CD4-positive, alpha-beta T cell treated with Interleukin-10 for 1 hour (primary cell): Measurements from ENCODE around the gene RNF214.
A peak's percentile ranks its signal among the peaks of the same experiment; 100 is the strongest.
"Not testable (repeated sequence)": the region's sequence is repeated elsewhere in the genome, so short reads cannot be mapped to it uniquely, and the experiment has no call there.

Experiments
- DNase-seq: peaks from one replicate; pipeline ENCODE4 v3.0.0-alpha.2; 2020

RNF214 gene

DNA sequence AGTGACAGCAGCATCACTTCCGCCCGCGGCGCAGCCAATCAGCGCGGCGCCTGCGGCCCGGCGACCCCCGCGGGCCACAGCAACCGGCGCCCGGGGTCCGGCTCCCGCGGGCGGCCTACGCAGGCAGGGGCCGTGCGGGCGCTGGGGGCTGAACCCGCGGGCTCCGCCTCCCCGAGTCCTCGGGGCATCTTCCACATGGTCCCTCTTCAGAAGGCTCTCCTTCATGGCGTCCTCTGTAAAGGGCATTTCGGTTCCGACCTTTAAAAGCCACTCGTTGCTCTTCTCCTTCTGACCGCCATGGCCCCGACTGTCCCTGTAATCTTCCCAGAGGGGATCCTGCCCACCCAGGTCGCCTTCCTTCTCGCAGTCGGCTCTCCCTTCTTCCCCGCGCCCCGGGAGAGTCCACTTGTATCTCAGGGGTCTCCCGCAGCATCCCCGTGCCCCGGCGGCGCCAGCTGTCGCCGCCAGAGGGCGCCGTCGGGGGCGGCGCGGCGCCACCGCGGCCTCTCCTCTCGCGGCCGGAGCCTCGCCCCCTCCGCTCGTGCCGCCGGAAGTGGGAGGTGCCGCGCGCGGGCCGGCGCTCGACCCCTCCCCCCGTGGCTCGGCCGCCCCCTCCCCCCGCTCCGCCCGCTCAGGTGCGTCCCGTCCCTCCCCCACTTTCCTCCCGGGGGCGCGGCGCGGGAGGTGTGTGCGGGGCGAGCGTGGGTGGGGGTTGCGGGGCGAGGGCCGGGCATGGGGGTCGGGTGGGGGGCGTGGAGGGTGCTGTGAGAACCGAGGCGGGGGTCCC, at the start of gene RNF214:
RNF214 (plus strand) TSS at position 580 of the 787 bp plus-strand sequence. CDS start 1,602 bp downstream, outside the sequence.
- peak; percentile 84 for DNase-seq

DNA sequence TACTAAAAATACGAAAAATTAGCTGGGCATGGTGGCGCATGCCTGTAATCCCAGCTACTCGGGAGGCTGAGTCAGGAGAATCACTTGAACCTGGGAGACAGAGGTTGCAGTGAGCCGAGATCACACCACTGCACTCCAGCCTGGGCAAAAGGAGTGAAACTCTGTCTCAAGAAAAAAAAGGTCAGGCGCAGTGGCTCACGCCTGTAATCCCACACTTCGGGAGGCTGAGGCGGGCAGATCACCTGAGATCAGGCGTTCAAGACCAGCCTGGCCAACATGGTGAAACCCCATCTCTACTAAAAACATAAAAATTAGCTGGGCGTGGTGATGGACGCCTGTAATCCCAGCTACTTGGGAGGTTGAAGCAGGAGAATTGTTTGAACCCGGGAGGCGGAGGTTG, 49.3 kb upstream of the RNF214 start:
- not testable (repeated sequence) for DNase-seq

DNA sequence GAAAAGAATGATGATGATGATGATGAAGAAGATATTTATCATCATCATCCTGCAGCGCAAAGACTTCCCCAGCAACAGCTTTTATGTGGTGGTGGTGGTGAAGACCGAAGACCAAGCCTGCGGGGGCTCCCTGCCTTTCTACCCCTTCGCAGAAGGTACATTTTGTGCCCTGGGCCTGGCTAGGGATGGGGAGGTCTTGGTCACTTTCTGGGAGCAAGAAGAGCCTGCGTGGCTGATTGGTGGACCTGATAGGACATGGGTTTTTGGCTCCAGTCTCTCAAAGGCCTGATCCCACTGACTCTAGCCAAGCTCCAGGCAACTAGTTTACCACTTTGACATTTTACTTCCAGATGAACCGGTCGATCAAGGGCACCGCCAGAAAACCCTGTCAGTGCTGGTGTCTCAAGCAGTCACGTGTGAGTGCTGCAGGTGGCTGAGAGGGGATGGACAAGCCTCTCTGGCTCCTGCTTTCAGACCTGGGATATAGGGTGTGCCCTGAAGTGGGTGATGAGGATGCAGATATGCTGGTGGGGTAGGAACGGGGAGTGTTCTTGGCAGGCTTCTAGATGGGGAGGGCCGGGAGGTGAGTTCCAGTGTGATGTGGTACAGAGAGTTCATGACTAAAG, 48.6 kb upstream of the RNF214 start:
- no peak for DNase-seq

DNA sequence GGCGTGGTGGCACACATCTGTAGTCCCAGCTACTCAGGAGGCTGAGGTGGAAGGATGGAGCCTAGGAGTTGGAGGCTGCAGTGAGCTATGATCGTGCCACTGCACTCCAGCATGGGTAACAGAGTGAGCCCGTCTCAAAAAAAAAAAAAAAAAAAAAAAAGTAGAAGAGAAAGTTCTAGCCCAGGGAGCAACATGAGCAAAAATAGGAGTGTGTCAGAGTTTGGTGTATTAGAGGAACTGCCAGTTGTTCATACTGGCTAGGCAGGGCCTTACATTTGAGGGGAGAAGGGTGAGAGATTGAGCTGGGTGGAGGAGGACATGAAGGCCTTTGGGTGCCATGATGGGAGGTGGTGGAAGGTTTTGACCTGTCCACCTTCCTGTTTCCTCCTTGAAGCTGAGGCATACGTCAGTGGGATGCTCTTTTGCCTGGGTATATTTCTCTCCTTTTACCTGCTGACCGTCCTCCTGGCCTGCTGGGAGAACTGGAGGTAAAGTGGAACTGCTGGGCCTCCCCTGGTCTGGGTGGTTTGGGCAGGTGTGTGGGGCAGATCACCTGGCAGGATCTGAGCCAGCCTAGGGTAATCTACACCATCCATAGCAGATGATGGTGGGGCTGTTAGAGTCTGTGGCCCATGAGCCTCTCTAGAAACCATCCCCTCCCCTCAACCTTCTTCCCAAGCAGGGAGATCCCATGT, 46.6 kb upstream of the RNF214 start:
- DNase-seq, result no peak

DNA sequence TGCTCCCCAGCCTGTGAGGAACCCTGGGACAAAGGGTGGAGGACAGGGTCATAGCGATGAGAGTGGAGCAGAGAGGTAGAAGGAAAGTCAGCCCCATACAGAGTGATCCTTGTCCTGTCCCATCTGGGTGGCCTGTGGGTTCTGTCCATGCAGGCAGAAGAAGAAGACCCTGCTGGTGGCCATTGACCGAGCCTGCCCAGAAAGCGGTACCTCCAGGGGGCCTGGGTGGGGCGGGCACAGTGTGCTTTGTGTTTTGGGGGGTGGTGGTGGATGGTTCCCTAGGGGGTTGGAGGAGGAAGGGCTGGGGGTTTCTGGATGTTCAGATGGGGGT, 46.1 kb upstream of the RNF214 start:
- DNase-seq, result no peak

DNA sequence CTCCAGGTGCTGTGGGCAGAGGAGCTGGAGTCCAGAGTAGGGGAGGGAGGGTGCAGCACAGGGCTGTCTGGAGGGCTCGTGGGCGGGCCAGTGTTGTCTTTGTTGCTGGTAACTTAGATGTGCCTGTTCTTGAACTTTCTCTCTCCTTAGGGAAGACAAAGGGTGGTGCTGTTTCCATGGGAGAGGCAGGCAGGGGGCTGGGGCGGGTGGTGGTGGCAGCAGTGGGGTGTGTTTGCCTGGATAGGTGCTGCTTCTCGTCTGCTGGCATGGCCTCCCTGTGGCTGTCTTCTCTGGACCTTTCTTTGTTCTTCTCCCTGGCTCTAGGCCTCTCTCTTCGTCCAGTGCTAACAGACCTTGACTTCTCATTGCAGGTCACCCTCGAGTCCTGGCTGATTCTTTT, 45.5 kb upstream of the RNF214 start:
- no peak for DNase-seq

DNA sequence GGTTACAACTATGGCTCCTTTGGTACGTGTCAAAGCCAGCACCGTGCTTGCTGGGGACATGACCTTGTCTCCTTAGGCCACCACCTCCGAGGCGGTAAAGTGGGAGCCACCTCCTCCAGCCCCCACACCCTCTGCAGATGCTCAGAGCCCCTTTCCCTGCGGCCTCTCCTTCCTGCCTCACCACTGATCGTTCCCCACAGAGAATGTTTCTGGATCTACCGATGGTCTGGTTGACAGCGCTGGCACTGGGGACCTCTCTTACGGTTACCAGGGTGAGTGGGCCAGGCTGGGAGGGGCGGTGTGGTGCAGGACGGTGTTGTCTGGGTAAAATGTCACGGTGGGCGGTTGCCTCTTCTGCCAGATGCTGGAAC, 45.1 kb upstream of the RNF214 start:
- no peak for DNase-seq

DNA sequence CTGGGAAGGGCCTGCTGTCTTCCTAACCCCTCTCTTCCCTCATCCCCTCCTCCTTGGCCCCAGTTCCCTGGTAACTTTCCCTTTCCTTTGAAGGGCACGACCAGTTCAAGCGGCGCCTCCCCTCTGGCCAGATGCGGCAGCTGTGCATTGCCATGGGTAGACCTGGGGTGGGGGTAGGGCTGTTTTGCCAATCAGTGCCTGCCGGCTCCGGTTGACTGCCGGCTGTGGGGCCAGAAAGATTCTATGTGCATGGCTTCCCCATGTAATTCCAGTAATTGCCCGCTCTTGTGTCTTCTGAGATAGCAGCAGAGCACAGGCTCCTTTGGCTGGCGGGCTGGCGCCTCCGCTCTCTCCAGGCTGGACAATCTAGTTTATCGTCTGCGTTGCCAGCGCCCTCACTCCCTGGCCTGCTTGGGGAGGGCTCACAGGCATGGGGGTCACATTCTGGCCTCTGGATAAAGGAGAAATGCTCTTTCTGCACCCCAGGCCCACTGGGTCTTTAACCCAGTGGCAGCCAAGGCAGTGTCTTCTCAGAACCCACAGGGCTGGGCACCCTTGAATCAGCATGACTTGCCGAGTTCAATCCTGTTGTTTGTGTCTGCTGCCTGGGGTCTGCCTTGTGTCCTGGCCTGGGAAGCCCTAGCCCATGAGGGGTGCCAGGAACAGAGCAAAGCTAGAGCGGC, 44.5 kb upstream of the RNF214 start:
- no peak for DNase-seq

DNA sequence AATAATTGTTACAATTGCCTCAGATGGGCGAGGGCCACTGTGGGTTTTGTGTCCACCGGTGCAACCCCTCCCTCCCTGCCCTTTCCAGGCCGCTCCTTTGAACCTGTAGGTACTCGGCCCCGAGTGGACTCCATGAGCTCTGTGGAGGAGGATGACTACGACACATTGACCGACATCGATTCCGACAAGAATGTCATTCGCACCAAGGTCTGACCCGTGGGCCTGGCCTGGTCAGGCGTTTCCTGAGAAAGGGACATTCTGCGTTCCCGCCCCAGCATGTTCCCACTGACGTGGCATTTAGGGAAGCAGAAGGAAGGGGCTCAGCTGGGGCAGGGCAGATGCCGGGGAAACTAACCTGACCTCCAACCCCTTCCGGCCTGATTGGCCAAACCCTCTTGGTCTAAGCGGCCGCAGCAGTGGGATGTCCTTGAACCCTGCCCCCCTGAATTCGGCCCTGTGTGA, 43.8 kb upstream of the RNF214 start:
- DNase-seq, result no peak

DNA sequence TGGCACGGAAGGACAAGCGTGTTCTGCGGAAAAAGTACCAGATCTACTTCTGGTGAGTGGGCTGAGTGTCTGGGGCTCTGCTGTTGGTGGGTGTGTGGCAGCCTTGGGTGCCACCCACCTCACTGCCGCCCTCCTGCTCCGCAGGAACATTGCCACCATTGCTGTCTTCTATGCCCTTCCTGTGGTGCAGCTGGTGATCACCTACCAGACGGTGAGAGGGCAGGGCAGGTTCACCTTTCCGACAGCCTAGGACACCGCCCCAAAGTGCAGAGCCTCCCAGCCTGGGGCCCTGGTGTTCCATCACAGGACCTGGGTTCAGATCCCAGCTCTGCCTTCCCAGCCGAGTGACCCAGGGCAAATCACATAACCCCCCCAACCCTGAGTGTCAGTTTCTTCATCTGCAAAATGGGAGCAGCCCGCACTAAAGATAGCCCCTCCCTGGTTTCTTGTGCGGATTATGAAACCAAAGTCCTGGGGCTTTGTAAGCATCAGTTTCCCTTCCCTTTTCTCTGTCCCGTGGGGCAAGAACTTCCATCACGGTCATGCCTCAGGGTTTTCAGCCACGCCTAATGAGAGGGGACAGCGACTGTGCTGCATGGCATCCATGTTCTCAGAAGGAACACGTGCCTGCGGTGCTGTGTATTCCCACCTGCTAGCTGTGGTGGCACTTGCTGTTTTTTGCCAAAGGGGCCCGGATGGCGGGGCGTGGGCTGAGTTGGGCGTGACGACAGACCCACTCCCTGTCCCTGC, 43.1 kb upstream of the RNF214 start:
- DNase-seq, result no peak

DNA sequence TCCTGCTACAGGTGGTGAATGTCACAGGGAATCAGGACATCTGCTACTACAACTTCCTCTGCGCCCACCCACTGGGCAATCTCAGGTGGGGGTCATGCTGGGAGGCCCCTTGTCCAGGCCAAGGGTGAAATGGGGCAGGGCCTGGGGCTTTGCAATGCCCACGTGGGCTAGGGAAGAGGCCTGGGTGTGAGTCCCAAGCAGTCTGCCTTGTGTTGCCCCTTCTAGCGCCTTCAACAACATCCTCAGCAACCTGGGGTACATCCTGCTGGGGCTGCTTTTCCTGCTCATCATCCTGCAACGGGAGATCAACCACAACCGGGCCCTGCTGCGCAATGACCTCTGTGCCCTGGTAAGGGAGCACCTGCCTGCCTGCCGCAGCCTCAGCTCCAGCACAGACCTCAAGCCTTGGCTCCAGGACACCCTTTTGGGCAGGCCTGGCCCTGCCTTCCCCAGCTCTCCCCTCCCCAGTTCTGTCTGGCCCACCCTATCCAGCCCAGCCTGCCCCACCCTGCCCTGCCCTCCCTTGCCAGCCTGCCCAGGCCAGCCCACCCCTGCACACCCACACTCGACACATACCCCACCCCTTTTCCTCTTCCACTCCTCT, 42.4 kb upstream of the RNF214 start:
- DNase-seq, result no peak

DNA sequence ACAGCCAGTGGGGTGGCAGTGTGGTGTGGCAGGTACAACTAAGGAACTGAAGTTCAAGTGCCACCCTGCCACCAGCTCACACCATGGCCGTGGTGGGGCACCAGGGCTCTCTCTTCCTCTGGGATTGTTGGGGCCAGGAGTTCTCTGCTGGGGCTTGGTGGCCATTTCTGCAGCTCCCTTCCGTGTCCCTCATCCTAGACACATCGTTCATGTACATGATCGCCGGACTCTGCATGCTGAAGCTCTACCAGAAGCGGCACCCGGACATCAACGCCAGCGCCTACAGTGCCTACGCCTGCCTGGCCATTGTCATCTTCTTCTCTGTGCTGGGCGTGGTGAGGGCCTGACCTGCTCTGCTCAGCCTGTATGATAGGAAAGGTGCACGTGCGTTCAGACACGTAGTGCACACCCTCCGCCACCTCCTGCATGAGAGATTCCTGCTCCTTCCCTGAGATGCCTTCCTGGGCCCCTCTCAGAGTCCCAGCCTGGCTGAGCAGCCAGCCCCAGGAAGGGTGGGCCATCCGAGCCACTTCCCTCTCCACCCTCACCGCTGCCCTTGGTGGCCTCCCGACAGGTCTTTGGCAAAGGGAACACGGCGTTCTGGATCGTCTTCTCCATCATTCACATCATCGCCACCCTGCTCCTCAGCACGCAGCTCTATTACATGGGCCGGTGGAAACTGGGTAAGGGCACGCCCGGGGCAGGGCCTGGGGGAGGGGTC, 40.6 kb upstream of the RNF214 start:
- no peak for DNase-seq

DNA sequence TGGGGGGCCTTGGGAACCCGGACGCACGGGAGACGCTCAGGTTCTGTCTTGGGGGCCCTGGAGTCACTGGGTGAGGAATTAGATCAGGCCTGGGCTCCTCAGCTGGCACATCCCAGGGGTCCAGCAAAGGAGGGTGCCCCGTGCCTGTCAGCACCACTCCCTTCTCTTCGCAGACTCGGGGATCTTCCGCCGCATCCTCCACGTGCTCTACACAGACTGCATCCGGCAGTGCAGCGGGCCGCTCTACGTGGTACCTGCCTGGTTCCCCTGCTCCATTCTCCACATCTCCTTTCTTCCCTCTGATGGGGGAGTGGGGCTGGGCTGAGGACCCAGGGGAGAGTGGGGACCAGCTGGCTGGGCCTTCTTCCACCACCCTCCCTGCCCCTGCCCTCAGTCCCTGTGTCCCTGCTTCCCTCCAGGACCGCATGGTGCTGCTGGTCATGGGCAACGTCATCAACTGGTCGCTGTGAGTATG, 40.0 kb upstream of the RNF214 start:
- no peak for DNase-seq

DNA sequence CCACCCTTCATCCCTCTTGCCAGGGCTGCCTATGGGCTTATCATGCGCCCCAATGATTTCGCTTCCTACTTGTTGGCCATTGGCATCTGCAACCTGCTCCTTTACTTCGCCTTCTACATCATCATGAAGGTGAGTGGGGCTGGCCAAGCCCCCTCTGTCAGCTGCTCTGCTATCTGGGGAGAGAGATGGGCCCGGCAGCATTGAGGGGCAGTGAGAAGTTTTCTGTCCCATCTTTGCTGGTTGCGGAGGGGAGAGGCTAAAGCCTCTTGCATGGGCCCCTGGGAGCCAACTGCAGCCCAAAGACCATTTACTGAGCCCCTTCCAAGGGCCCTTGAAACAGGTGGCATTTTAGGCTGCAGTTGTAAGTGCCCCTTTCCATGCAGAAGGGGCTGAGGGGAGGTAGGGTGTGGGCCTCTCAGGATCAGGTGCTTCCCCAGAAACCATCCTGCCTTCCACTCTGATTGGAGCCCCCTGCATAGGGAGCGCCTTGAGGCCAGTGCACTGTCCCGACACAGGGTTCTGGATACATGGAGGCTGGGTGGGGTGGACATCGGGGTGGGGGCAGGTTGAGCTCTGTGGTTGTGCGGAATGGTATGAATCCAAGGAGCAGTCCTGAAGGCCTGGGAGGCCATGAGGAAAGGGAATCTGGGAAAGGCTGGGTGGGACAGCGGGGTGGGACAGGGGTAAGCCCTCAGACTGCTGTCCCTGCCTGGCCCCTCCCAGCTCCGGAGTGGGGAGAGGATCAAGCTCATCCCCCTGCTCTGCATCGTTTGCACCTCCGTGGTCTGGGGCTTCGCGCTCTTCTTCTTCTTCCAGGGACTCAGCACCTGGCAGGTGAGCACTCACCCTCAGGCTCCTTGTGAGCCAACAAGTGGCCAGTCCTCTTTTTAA, 39.1 kb upstream of the RNF214 start:
- no peak for DNase-seq

DNA sequence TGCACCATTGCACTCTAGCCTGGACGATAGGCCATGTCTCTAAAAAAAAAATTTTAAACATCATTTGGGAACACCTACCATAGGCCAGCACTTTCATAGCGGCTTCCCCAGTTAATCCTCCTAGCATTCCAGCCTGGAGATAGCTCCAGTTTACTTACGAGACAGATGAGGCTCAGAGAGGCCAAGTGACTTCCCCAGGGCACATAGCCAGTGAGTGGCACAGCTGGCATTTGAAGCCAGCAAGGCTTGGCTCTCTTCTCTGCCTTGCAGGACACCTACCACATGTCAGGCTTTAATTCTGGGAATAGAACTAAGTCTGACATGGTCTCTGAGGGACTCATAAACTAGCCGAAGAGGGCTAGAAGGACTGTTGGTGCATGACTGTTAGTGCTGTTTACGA, 38.2 kb upstream of the RNF214 start:
- no peak for DNase-seq

DNA sequence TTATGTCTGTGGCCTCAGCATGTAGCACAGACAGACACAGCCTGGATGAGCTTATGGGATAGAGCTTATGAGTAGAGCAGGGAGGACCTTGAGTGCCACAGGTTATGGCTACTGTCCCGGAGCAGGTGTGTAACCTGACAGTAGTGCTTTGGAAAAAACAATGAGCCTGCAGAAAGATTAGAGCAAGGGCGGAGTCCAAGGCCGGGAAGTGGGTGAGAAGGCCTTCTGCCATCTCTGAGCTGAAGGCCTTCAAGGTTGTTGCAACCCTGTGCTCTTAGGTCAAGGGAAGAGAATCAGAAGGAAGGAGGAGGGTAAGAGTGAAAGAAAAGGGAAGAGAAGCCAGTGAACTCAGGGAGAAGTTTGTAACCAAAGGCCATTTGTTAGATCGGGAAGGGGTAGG, 37.2 kb upstream of the RNF214 start:
- no peak for DNase-seq

DNA sequence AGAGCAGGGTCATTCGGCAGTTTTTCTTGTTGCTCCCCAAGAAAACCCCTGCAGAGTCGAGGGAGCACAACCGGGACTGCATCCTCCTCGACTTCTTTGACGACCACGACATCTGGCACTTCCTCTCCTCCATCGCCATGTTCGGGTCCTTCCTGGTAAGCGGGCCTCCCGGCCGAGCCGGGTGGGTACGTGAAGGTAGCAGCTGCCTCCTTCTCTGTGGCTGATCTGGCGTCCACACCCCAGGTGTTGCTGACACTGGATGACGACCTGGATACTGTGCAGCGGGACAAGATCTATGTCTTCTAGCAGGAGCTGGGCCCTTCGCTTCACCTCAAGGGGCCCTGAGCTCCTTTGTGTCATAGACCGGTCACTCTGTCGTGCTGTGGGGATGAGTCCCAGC, 36.7 kb upstream of the RNF214 start:
- DNase-seq, result no peak

DNA sequence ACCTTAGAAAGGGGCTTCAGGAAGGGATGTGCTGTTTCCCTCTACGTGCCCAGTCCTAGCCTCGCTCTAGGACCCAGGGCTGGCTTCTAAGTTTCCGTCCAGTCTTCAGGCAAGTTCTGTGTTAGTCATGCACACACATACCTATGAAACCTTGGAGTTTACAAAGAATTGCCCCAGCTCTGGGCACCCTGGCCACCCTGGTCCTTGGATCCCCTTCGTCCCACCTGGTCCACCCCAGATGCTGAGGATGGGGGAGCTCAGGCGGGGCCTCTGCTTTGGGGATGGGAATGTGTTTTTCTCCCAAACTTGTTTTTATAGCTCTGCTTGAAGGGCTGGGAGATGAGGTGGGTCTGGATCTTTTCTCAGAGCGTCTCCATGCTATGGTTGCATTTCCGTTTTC, 35.5 kb upstream of the RNF214 start:
- no peak for DNase-seq

DNA sequence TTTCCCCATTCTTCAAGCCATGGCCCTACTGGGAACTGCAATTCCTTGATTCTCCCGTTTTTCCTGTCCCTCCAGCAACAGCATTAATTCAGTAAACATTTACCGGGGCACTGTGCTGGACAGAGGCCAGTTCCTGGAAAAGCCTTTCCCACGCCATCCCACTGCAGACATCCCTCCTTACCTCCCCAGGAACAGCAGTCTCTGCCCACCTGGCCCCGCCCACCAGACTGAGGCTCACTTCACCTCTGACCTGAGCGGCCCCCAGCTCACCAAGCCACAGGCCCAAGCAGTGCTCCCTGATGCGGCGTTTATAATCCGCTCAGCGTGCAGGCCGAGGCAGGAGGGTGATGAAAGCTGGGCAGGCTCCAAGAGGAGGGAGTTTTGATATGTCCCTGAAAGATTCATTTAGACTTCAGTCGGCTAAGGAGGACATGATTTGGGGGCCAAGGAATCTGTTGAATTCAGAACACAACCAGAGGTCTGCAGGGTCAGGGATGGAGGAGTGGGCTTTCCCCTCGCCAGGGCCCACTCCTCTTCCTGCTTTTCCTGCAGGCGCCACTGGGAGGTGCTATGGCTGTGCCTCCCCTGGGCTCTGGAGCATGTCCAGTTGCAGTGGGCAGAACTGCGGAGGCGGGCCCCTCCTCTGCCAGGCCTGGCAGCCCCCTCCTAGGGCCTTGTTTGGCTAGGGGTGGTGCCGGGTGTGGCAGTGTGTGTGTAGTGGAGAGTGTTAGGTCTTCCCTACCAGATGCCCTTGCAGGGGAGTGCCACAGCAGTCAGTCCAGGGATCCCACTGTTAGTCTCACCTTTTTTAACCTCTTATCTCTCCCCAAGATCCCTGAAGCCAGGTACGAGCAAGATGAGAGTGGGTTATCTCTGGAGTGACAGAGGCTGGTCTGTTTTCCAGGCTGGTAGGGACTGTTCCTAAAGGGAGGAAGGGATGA, 34.7 kb upstream of the RNF214 start:
- no peak for DNase-seq
